ENCODE measurements around the gene NXN. TPM values are rescaled to one million over a fixed set of nuclear protein-coding genes. Genes with fewer than 3 reads are reported as not detected.

NXN gene
- total RNA-seq, 4 donors from 2014 or later: 11.3 to 51.6 (median 31.8) TPM

- no peak for DNase-seq (ENCODE audit: low spot score in 2 of 2)
- no peak for TF ChIP-seq CTCF (IDR thresholded peaks at IDR 0.05)
- TF ChIP-seq POLR2A (IDR thresholded peaks at IDR 0.05): no peak
- 92 to 97% methylated on average over 14 of the region's 14 CpGs for WGBS, 2 donors
- intact Hi-C loops (cut with DNase I; ENCODE audit: low total_unique reads): no loop called here
- H3K4me3 ChIP-seq (ENCODE audit: low read depth, poor library complexity, severe bottlenecking): no peak overlapping the region
These were observed 177.1 kb downstream of the NXN start for GRCh38 chr17:802481-802880.

- DNase-seq (ENCODE audit: low spot score in 2 of 2): no peak
- no peak overlapping the region for H3K4me3 ChIP-seq (ENCODE audit: low read depth, poor library complexity, severe bottlenecking)
- TF ChIP-seq POLR2A (IDR thresholded peaks at IDR 0.05): no peak
- no peak for TF ChIP-seq CTCF (IDR thresholded peaks at IDR 0.05)
- 74 to 80% methylated on average over 6 of the region's 6 CpGs for WGBS, 2 donors
- intact Hi-C loops (cut with DNase I; ENCODE audit: low total_unique reads): no loop called here
These were observed 177.9 kb downstream of the NXN start for GRCh38 chr17:801660-802059.

GRCh38 chr17:800446-801242, 178.9 kb downstream of the NXN start:
- no peak for DNase-seq (ENCODE audit: low spot score in 2 of 2)
- intact Hi-C loops (cut with DNase I; ENCODE audit: low total_unique reads): no loop called here
- no peak for TF ChIP-seq CTCF (IDR thresholded peaks at IDR 0.05)
- no peak for TF ChIP-seq POLR2A (IDR thresholded peaks at IDR 0.05)
- H3K4me3 ChIP-seq (ENCODE audit: low read depth, poor library complexity, severe bottlenecking): no peak overlapping the region
- 88 to 90% methylated on average over 39 of the region's 39 CpGs for WGBS, 2 donors

GRCh38 chr17:799261-799660, 180.3 kb downstream of the NXN start:
- 84 to 88% methylated on average over 11 of the region's 11 CpGs for WGBS, 2 donors
- TF ChIP-seq CTCF (IDR thresholded peaks at IDR 0.05): no peak
- TF ChIP-seq POLR2A (IDR thresholded peaks at IDR 0.05): no peak
- intact Hi-C loops (cut with DNase I; ENCODE audit: low total_unique reads): no loop called here
- H3K4me3 ChIP-seq (ENCODE audit: low read depth, poor library complexity, severe bottlenecking): no peak overlapping the region
- no peak for DNase-seq (ENCODE audit: low spot score in 2 of 2)

- no peak overlapping the region for H3K4me3 ChIP-seq (ENCODE audit: low read depth, poor library complexity, severe bottlenecking)
- WGBS, 2 donors: 57 to 62% methylated on average over 11 of the region's 11 CpGs
- intact Hi-C loops (cut with DNase I; ENCODE audit: low total_unique reads): no loop called here
- TF ChIP-seq POLR2A (IDR thresholded peaks at IDR 0.05) (no peak), CTCF (IDR thresholded peaks at IDR 0.05) (no peak)
- no peak for DNase-seq (ENCODE audit: low spot score in 2 of 2)
These were observed 181.3 kb downstream of the NXN start for GRCh38 chr17:798246-798645.
